Trophoblast cell (in vitro differentiated cells and primary cell): Measurements from ENCODE around the gene FMNL2.

Source experiments
- DNase-seq, 2 donors: peaks; one replicate each; pipeline ENCODE4 v3.0.0-alpha.2; 2016
- H2AFZ ChIP-seq: 2 replicates; pipeline ENCODE4 v1.6.1; 2013; ENCODE audit warnings: low read length, moderate library complexity, mild to moderate bottlenecking; ENCODE audit not compliant: insufficient read depth, poor library complexity
- H2AK5ac ChIP-seq: 2 replicates; pipeline ENCODE4 v1.6.1; 2013; ENCODE audit warnings: mild to moderate bottlenecking, low read length
- H2BK120ac ChIP-seq: 2 replicates; pipeline ENCODE4 v1.6.1; 2013; ENCODE audit warnings: low read length, mild to moderate bottlenecking, moderate library complexity; ENCODE audit not compliant: insufficient read depth, poor library complexity
- H2BK12ac ChIP-seq: 2 replicates; pipeline ENCODE4 v1.6.1; 2013; ENCODE audit warnings: mild to moderate bottlenecking, low read length, moderate library complexity
- H2BK5ac ChIP-seq: 2 replicates; pipeline ENCODE4 v1.6.1; 2013; ENCODE audit warnings: low read length, low read depth, moderate library complexity, mild to moderate bottlenecking; ENCODE audit not compliant: poor library complexity
- H3K14ac ChIP-seq: 2 replicates; pipeline ENCODE4 v1.6.1; 2013; ENCODE audit warnings: mild to moderate bottlenecking, low read length
- H3K18ac ChIP-seq: 2 replicates; pipeline ENCODE4 v1.6.1; 2013; ENCODE audit warnings: mild to moderate bottlenecking, low read length
- H3K23ac ChIP-seq: 2 replicates; pipeline ENCODE4 v1.6.1; 2013; ENCODE audit warnings: low read length
- H3K27ac ChIP-seq: 2 replicates; pipeline ENCODE4 v1.5.1; 2013; ENCODE audit warnings: low read depth, mild to moderate bottlenecking, inconsistent platforms, low read length, moderate library complexity
- H3K27me3 ChIP-seq: 2 replicates; pipeline ENCODE4 v1.6.1; 2013; ENCODE audit warnings: inconsistent platforms, mild to moderate bottlenecking, low read length, moderate library complexity; ENCODE audit not compliant: insufficient read depth
- H3K36me3 ChIP-seq, 2 experiments: 1 replicate in 1 of 2; 2 replicates in 1 of 2; pipeline ENCODE4 v1.6.1; 2013; ENCODE audit warnings: low read length in 2 of 2, mild to moderate bottlenecking in 2 of 2, moderate library complexity in 1 of 2; ENCODE audit not compliant: insufficient read depth in 2 of 2, control insufficient read depth in 1 of 2
- H3K4ac ChIP-seq: 2 replicates; pipeline ENCODE4 v1.6.1; 2013; ENCODE audit warnings: low read depth, mild to moderate bottlenecking, low read length, moderate library complexity
- H3K4me1 ChIP-seq, 2 experiments: 1 replicate in 1 of 2; 2 replicates in 1 of 2; pipeline ENCODE4 v1.6.1; 2013; ENCODE audit warnings: low read length in 2 of 2, mild to moderate bottlenecking in 2 of 2, moderate library complexity in 1 of 2; ENCODE audit not compliant: insufficient read depth in 2 of 2, control insufficient read depth in 1 of 2
- H3K4me2 ChIP-seq: 2 replicates; pipeline ENCODE4 v1.6.1; 2013; ENCODE audit warnings: inconsistent platforms, mild to moderate bottlenecking, low read length, moderate library complexity
- H3K4me3 ChIP-seq: 2 replicates; pipeline ENCODE4 v1.5.1; 2013; ENCODE audit warnings: mild to moderate bottlenecking, low read depth, low read length, inconsistent platforms
- H3K79me1 ChIP-seq: one replicate; pipeline ENCODE4 v1.6.1; 2013; ENCODE audit warnings: low read length
- H3K79me2 ChIP-seq: 2 replicates; pipeline ENCODE4 v1.6.1; 2013; ENCODE audit warnings: low read length, mild to moderate bottlenecking; ENCODE audit not compliant: control insufficient read depth, insufficient read depth, poor library complexity
- H3K9ac ChIP-seq: 2 replicates; pipeline ENCODE4 v1.6.1; 2013; ENCODE audit warnings: mild to moderate bottlenecking, low read length
- H3K9me3 ChIP-seq: 2 replicates; pipeline ENCODE4 v1.6.1; 2013; ENCODE audit warnings: low read depth, mild to moderate bottlenecking, control low read depth, inconsistent platforms, low read length; ENCODE audit not compliant: insufficient read depth
- H4K12ac ChIP-seq: 2 replicates; pipeline ENCODE4 v1.6.1; 2013; ENCODE audit warnings: low read depth, mild to moderate bottlenecking, low read length, moderate library complexity
- H4K8ac ChIP-seq: 2 replicates; pipeline ENCODE4 v1.6.1; 2013; ENCODE audit warnings: low read depth, mild to moderate bottlenecking, low read length, moderate library complexity
- H4K91ac ChIP-seq: one replicate; pipeline ENCODE4 v1.6.1; 2013; ENCODE audit warnings: low read depth, mild to moderate bottlenecking, low read length, moderate library complexity
- WGBS: extraction: QIAGEN DNeasy Blood & Tissue Kit; methylation state at CpG from one replicate; pipeline ENCODE4 v1.1.7; 2013; ENCODE audit warnings: missing lambda C conversion rate; ENCODE audit not compliant: insufficient read length, insufficient coverage; ENCODE audit errors: extremely low coverage; 5-methylcytosine and 5-hydroxymethylcytosine counted together

FMNL2 gene

DNA sequence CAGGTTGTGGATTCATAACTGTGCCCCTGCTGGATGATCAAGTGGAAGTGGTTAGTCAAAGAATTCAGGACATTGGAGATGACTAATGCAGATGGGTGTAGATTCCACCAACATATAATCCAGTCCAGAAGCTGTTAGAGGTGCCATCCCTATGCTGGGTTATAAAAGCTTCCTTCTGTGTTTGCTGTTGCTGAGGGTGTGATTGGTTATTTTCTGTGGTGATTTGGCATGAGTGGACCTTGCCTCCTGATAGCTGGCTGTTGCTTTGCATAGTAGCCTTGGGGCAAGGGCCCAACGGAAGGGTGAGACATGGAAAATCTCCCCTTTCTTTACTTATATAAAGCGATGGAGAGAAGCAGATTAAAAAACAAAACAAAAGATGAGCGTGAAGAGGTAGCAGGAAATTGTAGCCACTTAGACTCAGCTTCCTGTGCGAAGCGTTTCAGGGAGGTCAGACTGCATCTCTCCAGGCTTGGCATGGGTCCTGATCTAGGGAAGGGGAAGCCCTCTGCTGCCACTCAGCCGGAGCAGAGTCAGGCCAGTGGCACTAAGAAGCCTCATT, 190.4 kb downstream of the FMNL2 start:
- no peaks in the 10 kb centered on the region for H3K79me1 ChIP-seq
- DNase-seq, result no peak
- H2BK120ac ChIP-seq, result no peak overlapping the region
- H3K9me3 ChIP-seq, result no peaks in the 10 kb centered on the region
- no peak overlapping the region for H2AK5ac ChIP-seq
- no CpG with 5 or more reads among the region's 6 CpGs for WGBS
- no peaks in the 10 kb centered on the region for H3K36me3 ChIP-seq
- H4K91ac ChIP-seq, result no peak overlapping the region
- no peak overlapping the region for H3K4ac ChIP-seq
- H4K12ac ChIP-seq, result no peak overlapping the region
- H3K79me2 ChIP-seq, result no peaks in the 10 kb centered on the region
- H3K4me2 ChIP-seq, result no peak overlapping the region
- no peaks in the 10 kb centered on the region for H3K27me3 ChIP-seq
- H2BK12ac ChIP-seq, result no peak overlapping the region
- no peak overlapping the region for H3K18ac ChIP-seq
- no peak overlapping the region for H3K14ac ChIP-seq
- no peak overlapping the region for H3K9ac ChIP-seq
- no peak overlapping the region for H2AFZ ChIP-seq
- no peak overlapping the region for H2BK5ac ChIP-seq
- H3K4me1 ChIP-seq, result no peaks in the 10 kb centered on the region
- no peak overlapping the region for H3K23ac ChIP-seq
- H3K27ac ChIP-seq, result no peak overlapping the region
- H3K4me3 ChIP-seq, result no peak overlapping the region
- no peak overlapping the region for H4K8ac ChIP-seq

DNA sequence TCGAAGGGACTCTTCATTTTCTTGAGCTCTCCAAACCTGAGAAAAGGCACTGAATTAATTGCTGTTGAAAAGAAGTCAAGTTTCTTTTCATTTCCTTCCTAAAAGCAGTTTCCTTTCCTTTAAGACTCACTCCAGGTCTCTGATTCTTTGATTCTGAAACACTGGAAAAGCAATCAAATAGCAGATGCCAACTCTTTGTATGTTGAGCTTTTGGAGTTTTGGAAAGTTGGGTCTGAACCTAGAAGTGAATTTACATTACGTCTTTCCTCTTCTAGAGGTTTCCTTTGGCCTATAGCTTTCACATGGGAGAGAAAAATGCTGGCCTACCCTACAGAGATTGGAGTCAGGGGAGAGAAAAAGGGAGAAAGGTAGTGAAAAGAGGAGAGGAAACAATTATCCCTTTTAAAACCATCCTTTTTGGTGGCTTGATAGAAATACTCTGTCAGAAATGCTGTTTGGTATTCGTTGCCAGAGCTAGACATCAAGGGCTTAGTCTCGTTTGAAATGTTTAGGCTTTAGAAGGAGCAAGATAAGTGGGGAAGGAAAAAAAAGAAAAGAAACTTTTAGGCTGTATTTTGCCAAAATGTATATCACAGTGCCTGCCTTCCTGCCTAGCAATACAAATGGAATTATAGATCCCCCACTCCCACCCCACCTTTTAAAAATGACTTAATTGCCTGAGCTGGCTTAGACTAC, 194.6 kb downstream of the FMNL2 start:
- Histone ChIP-seq H3K9ac (no peak overlapping the region), H3K27me3 (no peaks in the 10 kb centered on the region), H2AK5ac (no peak overlapping the region), H3K27ac (no peak overlapping the region), H3K18ac (no peak overlapping the region), H4K8ac (no peak overlapping the region), H3K4me3 (no peak overlapping the region), H3K79me1 (no peaks in the 10 kb centered on the region), H4K12ac (no peak overlapping the region), H3K4me1 (no peaks in the 10 kb centered on the region), H3K4me2 (no peak overlapping the region), H2BK12ac (no peak overlapping the region), H3K36me3 (peaks cover 0 to 1% of the 10 kb centered on the region in 2 experiments), H3K4ac (no peak overlapping the region), H3K9me3 (no peaks in the 10 kb centered on the region), H4K91ac (no peak overlapping the region), H2AFZ (no peak overlapping the region), H3K79me2 (no peaks in the 10 kb centered on the region), H3K23ac (no peak overlapping the region), H2BK120ac (no peak overlapping the region), H3K14ac (no peak overlapping the region), H2BK5ac (no peak overlapping the region)
- DNase-seq, result no peak
- WGBS, result no CpG with 5 or more reads among the region's 4 CpGs

GRCh38 chr2:152532241-152532640, 197.3 kb downstream of the FMNL2 start:
- no peaks in the 10 kb centered on the region for H3K79me2 ChIP-seq
- H2BK5ac ChIP-seq, result no peak overlapping the region
- H3K4me3 ChIP-seq, result no peak overlapping the region
- no peak overlapping the region for H2AK5ac ChIP-seq
- no peak overlapping the region for H3K14ac ChIP-seq
- no peak overlapping the region for H2AFZ ChIP-seq
- no peak overlapping the region for H3K9ac ChIP-seq
- no peaks in the 10 kb centered on the region for H3K9me3 ChIP-seq
- H2BK120ac ChIP-seq, result no peak overlapping the region
- no peak for DNase-seq
- no peak overlapping the region for H3K4ac ChIP-seq
- no peak overlapping the region for H3K23ac ChIP-seq
- no peak overlapping the region for H3K27ac ChIP-seq
- H4K8ac ChIP-seq, result no peak overlapping the region
- H4K12ac ChIP-seq, result no peak overlapping the region
- H3K79me1 ChIP-seq, result no peaks in the 10 kb centered on the region
- H3K18ac ChIP-seq, result no peak overlapping the region
- no peak overlapping the region for H2BK12ac ChIP-seq
- H3K4me1 ChIP-seq, result no peaks in the 10 kb centered on the region
- H4K91ac ChIP-seq, result no peak overlapping the region
- H3K4me2 ChIP-seq, result no peak overlapping the region
- H3K27me3 ChIP-seq, result no peaks in the 10 kb centered on the region
- no CpG with 5 or more reads among the region's 3 CpGs for WGBS
- peaks cover 0 to 1% of the 10 kb centered on the region in 2 experiments for H3K36me3 ChIP-seq

DNA sequence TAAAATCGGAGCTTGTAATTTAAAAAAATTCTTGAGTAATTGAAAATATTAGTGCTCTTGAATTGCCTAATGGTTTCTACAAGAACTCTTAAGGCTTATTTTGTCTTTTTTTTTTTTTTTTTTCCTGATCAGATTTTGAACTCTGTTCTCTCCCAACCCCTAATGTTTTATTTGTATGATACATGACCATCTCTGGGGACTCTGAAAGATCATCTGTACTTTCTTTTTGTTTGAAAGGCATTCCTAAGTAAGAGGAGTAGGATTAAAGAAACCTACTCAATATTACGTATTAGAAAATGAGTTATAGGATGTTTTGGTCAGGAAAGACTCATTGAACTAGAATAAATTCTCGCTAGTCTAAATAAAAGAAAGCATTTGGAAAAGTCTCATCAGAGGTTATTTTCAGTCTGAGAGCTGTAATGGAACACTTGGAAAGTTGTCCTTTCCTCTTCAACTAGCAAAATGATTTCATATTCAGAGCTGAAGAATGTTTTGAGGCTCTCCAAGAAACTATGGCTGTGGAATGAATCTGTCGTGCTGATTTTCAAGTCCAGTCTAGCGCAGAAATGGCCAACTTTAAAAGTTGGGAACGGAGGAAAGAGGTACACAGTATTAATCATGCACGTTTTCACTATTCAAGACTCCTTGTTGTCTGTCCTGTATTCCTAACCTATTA, 199.6 kb downstream of the FMNL2 start:
- Histone ChIP-seq H3K18ac (no peak overlapping the region), H3K9ac (no peak overlapping the region), H4K12ac (no peak overlapping the region), H2BK120ac (no peak overlapping the region), H3K4me2 (no peak overlapping the region), H3K4me1 (no peaks in the 10 kb centered on the region), H3K79me1 (no peaks in the 10 kb centered on the region), H3K14ac (no peak overlapping the region), H3K9me3 (no peaks in the 10 kb centered on the region), H4K91ac (no peak overlapping the region), H3K27ac (no peak overlapping the region), H4K8ac (no peak overlapping the region), H2BK5ac (no peak overlapping the region), H3K4me3 (no peak overlapping the region), H3K36me3 (peaks cover 0 to 1% of the 10 kb centered on the region in 2 experiments), H2AFZ (no peak overlapping the region), H2BK12ac (no peak overlapping the region), H3K27me3 (no peaks in the 10 kb centered on the region), H3K4ac (no peak overlapping the region), H3K23ac (no peak overlapping the region), H3K79me2 (no peaks in the 10 kb centered on the region), H2AK5ac (no peak overlapping the region)
- no peak for DNase-seq
- WGBS, result no CpG with 5 or more reads among the region's 7 CpGs
